COLO668 (cell line): ENCODE data around the gene CAPN15.

ENCODE experiments used
- DNase-seq: peaks from one replicate; lab custom pipeline; 2025; ENCODE audit not compliant: unreplicated experiment; lab: John Stamatoyannopoulos, UW

The CAPN15 gene

GRCh38 chr16:524274-525040 is 3.1 kb upstream of the CAPN15 start:
- DNase-seq, result no peak

GRCh38 chr16:525123-525519 is 2.4 kb upstream of the CAPN15 start:
- DNase-seq, result no peak

- no peak for DNase-seq
Measured at GRCh38 chr16:525520-526180, 1.9 kb upstream of the CAPN15 start.

- peak; percentile 73 for DNase-seq
Measured at GRCh38 chr16:526181-527014, 1.1 kb upstream of the CAPN15 start.

GRCh38 chr16:528111-529011 is 849 bp downstream of the CAPN15 start:
- peak; percentile 53 for DNase-seq

- DNase-seq, result peak; percentile 19
Measured at GRCh38 chr16:529012-529575, 1.6 kb downstream of the CAPN15 start.

GRCh38 chr16:530111-530817 is 2.8 kb downstream of the CAPN15 start:
- DNase-seq, result no peak

GRCh38 chr16:531494-532125 is 4.1 kb downstream of the CAPN15 start:
- DNase-seq, result no peak

GRCh38 chr16:533391-534123 is 6.0 kb downstream of the CAPN15 start:
- peak; percentile 43 for DNase-seq

- peak; percentile 31 for DNase-seq
Measured at GRCh38 chr16:534135-534534, 6.6 kb downstream of the CAPN15 start.

GRCh38 chr16:534856-535445 is 7.4 kb downstream of the CAPN15 start:
- no peak for DNase-seq

GRCh38 chr16:535446-536405 is 8.2 kb downstream of the CAPN15 start:
- DNase-seq, result peak; percentile 69

- DNase-seq, result no peak
Measured at GRCh38 chr16:536746-537145, 9.2 kb downstream of the CAPN15 start.

GRCh38 chr16:537415-538335 is 10.2 kb downstream of the CAPN15 start:
- DNase-seq, result no peak

- DNase-seq, result no peak
Measured at GRCh38 chr16:539901-540530, 12.5 kb downstream of the CAPN15 start.
